Measurements from ENCODE around the gene IFNL1. TPM values are rescaled to one million over a fixed set of nuclear protein-coding genes. Genes with fewer than 3 reads are reported as not detected.

IFNL1 gene
- total RNA-seq, 1 experiment from 2014 or later, result not detected

GRCh38 chr19:39299832-39300231, 3.6 kb downstream of the IFNL1 start (continued):
- TF ChIP-seq FOXP4 (CRISPR knock-in tag; IDR thresholded peaks at IDR 0.05) (no peak), ZNF512 (CRISPR knock-in tag; IDR thresholded peaks at IDR 0.05; ENCODE audit: borderline replicate concordance) (no peak), CREM (CRISPR knock-in tag; IDR thresholded peaks at IDR 0.05) (no peak), NFATC4 (CRISPR knock-in tag; IDR thresholded peaks at IDR 0.05) (no peak), SMAD3 (CRISPR knock-in tag; IDR thresholded peaks at IDR 0.05; ENCODE audit: borderline replicate concordance) (no peak), NFE2L1 (CRISPR knock-in tag; IDR thresholded peaks at IDR 0.05) (no peak), ERG (CRISPR knock-in tag; IDR thresholded peaks at IDR 0.05) (no peak), EMX1 (CRISPR knock-in tag; IDR thresholded peaks at IDR 0.05) (no peak), IRF1 (CRISPR knock-in tag; IDR thresholded peaks at IDR 0.05) (no peak), CTCF (IDR thresholded peaks at IDR 0.05) (no peak), ZNF219 (CRISPR knock-in tag; IDR thresholded peaks at IDR 0.05; ENCODE audit: borderline replicate concordance) (no peak)

- CTCF ChIA-PET, result interaction anchor here (0.7 kb wide), 1 partner anchor 1207 kb away, joined by 3 read pairs; no protein-coding TSS in a partner anchor
- no peaks in the 10 kb centered on the region for H3K9me3 Mint-ChIP-seq
- H3K36me3 Mint-ChIP-seq, result no peaks in the 10 kb centered on the region
- peaks cover 27% of the 10 kb centered on the region for H3K4me1 Mint-ChIP-seq
- H3K4me3 Mint-ChIP-seq, result no peak overlapping the region
- DNase-seq (ENCODE audit: low spot score) (no peak), ATAC-seq (no peak)
- POLR2A ChIA-PET, result interaction anchor here (0.7 kb wide), 1 partner anchor 368 kb away, joined by 4 read pairs; no protein-coding TSS in a partner anchor
- H3K27me3 Mint-ChIP-seq (ENCODE audit: low read depth), result peaks cover 28% of the 10 kb centered on the region
- H3K27ac Mint-ChIP-seq, result peak overlapping the region; percentile 40; the same call in 1 of the 2 replicates
- TF ChIP-seq E2F4 (CRISPR knock-in tag; IDR thresholded peaks at IDR 0.05; ENCODE audit: borderline replicate concordance, low read depth) (no peak), ESRRA (CRISPR knock-in tag; IDR thresholded peaks at IDR 0.05; ENCODE audit: borderline replicate concordance) (no peak), ZNF425 (CRISPR knock-in tag; conservative IDR thresholded peaks at IDR 0.05) (no peak), ZNF423 (CRISPR knock-in tag; IDR thresholded peaks at IDR 0.05) (no peak), ZNF281 (CRISPR knock-in tag; IDR thresholded peaks at IDR 0.05) (no peak), ZNF396 (CRISPR knock-in tag; IDR thresholded peaks at IDR 0.05; ENCODE audit: borderline replicate concordance) (no peak), MYBL2 (CRISPR knock-in tag; IDR thresholded peaks at IDR 0.05) (no peak), SMAD4 (CRISPR knock-in tag; IDR thresholded peaks at IDR 0.05) (no peak), JUN (CRISPR knock-in tag; IDR thresholded peaks at IDR 0.05) (no peak), USF2 (CRISPR knock-in tag; IDR thresholded peaks at IDR 0.05) (no peak), TCF7 (CRISPR knock-in tag; IDR thresholded peaks at IDR 0.05; ENCODE audit: low read depth) (no peak)
Measured at GRCh38 chr19:39301021-39301420, 4.8 kb downstream of the IFNL1 start.

Measured in WTC11 (cell line).